ENCODE measurements around the gene ZNF708.
A peak's percentile ranks its signal among the peaks of the same experiment; 100 is the strongest.
"Not testable (repeated sequence)": the region's sequence is repeated elsewhere in the genome, so short reads cannot be mapped to it uniquely, and the experiment has no call there.

The ZNF708 gene

GRCh38 chr19:21328885-21329605, at the start of gene ZNF708:
Gene ZNF708, minus strand, starts transcription at chr19:21329410. Its CDS starts 198 bp downstream, at chr19:21329212.
- Histone ChIP-seq H3K4me1 (ENCODE audit: control insufficient read depth, insufficient read depth, low read length) (peaks cover 3% of the 10 kb centered on the region), H3K27me3 (ENCODE audit: control insufficient read depth, insufficient read depth, low read length) (no peaks in the 10 kb centered on the region), H3K4me3 (ENCODE audit: low read depth, low read length) (peak within 1 kb of the TSS; percentile 99), H3K9me3 (ENCODE audit: control insufficient read depth, insufficient read depth, low read length) (no peaks in the 10 kb centered on the region), H3K36me3 (ENCODE audit: control insufficient read depth, insufficient read depth, low read length) (no peaks in the 10 kb centered on the region), H3K9ac (ENCODE audit: low read depth, low read length) (peak within 1 kb of the TSS; percentile 98)

GRCh38 chr19:21362291-21362690, 33.1 kb upstream of the ZNF708 start:
- Histone ChIP-seq H3K27me3 (ENCODE audit: control insufficient read depth, insufficient read depth, low read length) (no peaks in the 10 kb centered on the region), H3K9me3 (ENCODE audit: control insufficient read depth, insufficient read depth, low read length) (no peaks in the 10 kb centered on the region), H3K4me3 (ENCODE audit: low read depth, low read length) (no peak overlapping the region), H3K4me1 (ENCODE audit: control insufficient read depth, insufficient read depth, low read length) (no peaks in the 10 kb centered on the region), H3K36me3 (ENCODE audit: control insufficient read depth, insufficient read depth, low read length) (peaks cover 11% of the 10 kb centered on the region), H3K9ac (ENCODE audit: low read depth, low read length) (no peak overlapping the region)

DNA sequence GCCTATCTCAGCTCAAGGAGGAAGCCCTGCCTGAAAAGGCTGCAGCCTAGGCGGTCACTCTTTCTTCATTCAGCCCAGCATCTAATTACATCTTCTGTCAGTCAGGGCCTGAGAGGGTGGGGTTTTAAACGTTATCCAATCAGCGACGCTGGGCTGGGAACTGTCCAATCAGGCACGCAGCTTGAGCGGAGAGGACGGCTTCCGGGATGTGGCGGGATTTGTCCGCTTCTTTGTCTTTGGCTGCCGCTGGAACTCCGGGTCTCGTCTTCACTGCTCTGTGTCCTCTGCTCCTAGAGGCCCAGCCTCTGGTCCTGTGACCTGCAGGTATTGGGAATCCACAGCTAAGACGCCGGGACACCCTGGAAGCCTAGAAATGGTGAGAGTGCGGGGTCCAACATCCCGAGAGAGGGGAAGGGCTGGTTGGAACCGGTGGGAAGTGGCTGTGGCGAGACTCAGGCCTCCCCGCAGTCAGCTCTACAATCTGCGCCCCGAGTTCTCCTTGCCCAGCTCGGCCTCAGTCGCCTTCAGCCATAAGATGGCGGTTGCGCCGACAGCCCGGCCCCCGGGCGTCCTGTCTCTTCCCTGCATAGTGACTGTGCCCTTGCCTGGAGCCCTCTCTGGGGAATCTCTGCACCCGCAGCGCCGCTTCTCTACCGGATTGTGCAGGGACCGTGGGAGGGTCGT, 29.7 kb upstream of the ZNF708 start, which contains the start of gene ZNF738:
Gene ZNF738 (plus strand): TSS at position 233 of the 684 bp plus-strand sequence. CDS start 141 bp downstream, at position 374.
- H3K4me1 ChIP-seq (ENCODE audit: control insufficient read depth, insufficient read depth, low read length), result no peaks in the 10 kb centered on the region
- H3K27me3 ChIP-seq (ENCODE audit: control insufficient read depth, insufficient read depth, low read length), result no peaks in the 10 kb centered on the region
- peak within 1 kb of the TSS; percentile 100 for H3K4me3 ChIP-seq (ENCODE audit: low read depth, low read length)
- H3K9ac ChIP-seq (ENCODE audit: low read depth, low read length), result peak within 1 kb of the TSS; percentile 97
- H3K9me3 ChIP-seq (ENCODE audit: control insufficient read depth, insufficient read depth, low read length), result no peaks in the 10 kb centered on the region
- H3K36me3 ChIP-seq (ENCODE audit: control insufficient read depth, insufficient read depth, low read length), result peaks cover 6% of the 10 kb centered on the region

- H3K27me3 ChIP-seq (ENCODE audit: control insufficient read depth, insufficient read depth, low read length), result no peaks in the 10 kb centered on the region
- no peaks in the 10 kb centered on the region for H3K36me3 ChIP-seq (ENCODE audit: control insufficient read depth, insufficient read depth, low read length)
- H3K9me3 ChIP-seq (ENCODE audit: control insufficient read depth, insufficient read depth, low read length), result no peaks in the 10 kb centered on the region
- H3K4me1 ChIP-seq (ENCODE audit: control insufficient read depth, insufficient read depth, low read length), result no peaks in the 10 kb centered on the region
- H3K4me3 ChIP-seq (ENCODE audit: low read depth, low read length), result no peak overlapping the region
- no peak overlapping the region for H3K9ac ChIP-seq (ENCODE audit: low read depth, low read length)
These were observed 23.6 kb upstream of the ZNF708 start for GRCh38 chr19:21352830-21353229.

DNA sequence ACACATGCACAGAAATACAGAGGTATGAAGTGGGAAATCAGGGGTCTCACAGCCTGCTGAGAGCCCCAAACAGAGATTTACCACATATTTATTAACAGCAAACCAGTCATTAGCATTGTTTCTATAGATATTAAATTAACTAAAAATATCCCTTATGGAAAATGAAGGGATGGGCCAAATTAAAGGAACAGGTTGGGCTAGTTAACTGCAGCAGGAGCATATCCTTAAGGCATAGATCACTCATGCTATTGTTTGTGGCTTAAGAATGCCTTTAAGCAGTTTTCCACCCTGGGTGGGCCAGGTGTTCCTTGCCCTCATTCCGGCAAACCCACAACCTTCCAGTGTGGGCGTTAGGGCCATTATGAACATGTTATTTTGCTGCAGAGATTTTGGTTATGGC, 15.6 kb upstream of the ZNF708 start:
- not testable (repeated sequence) for H3K4me1 ChIP-seq (ENCODE audit: control insufficient read depth, insufficient read depth, low read length); H3K27me3 ChIP-seq (ENCODE audit: control insufficient read depth, insufficient read depth, low read length); H3K9me3 ChIP-seq (ENCODE audit: control insufficient read depth, insufficient read depth, low read length); H3K4me3 ChIP-seq (ENCODE audit: low read depth, low read length); H3K36me3 ChIP-seq (ENCODE audit: control insufficient read depth, insufficient read depth, low read length); H3K9ac ChIP-seq (ENCODE audit: low read depth, low read length)

GRCh38 chr19:21335721-21336120, 6.5 kb upstream of the ZNF708 start:
- H3K9ac ChIP-seq (ENCODE audit: low read depth, low read length), result no peak overlapping the region

GRCh38 chr19:21328406-21328805, 804 bp downstream of the ZNF708 start:
- Histone ChIP-seq H3K9me3 (ENCODE audit: control insufficient read depth, insufficient read depth, low read length) (no peaks in the 10 kb centered on the region), H3K36me3 (ENCODE audit: control insufficient read depth, insufficient read depth, low read length) (no peaks in the 10 kb centered on the region), H3K4me3 (ENCODE audit: low read depth, low read length) (peak overlapping the region; percentile 99), H3K4me1 (ENCODE audit: control insufficient read depth, insufficient read depth, low read length) (peaks cover 3% of the 10 kb centered on the region), H3K9ac (ENCODE audit: low read depth, low read length) (peak overlapping the region; percentile 98), H3K27me3 (ENCODE audit: control insufficient read depth, insufficient read depth, low read length) (no peaks in the 10 kb centered on the region)

More at GRCh38 chr19:21335721-21336120, 6.5 kb upstream of the ZNF708 start:
- H3K36me3 ChIP-seq (ENCODE audit: control insufficient read depth, insufficient read depth, low read length), result no peaks in the 10 kb centered on the region
- H3K4me1 ChIP-seq (ENCODE audit: control insufficient read depth, insufficient read depth, low read length), result no peaks in the 10 kb centered on the region
- H3K4me3 ChIP-seq (ENCODE audit: low read depth, low read length), result no peak overlapping the region
- no peaks in the 10 kb centered on the region for H3K27me3 ChIP-seq (ENCODE audit: control insufficient read depth, insufficient read depth, low read length)
- H3K9me3 ChIP-seq (ENCODE audit: control insufficient read depth, insufficient read depth, low read length), result peaks cover 16% of the 10 kb centered on the region

GRCh38 chr19:21326169-21326568, 3.0 kb downstream of the ZNF708 start:
- Histone ChIP-seq H3K4me1 (ENCODE audit: control insufficient read depth, insufficient read depth, low read length) (peaks cover 3% of the 10 kb centered on the region), H3K9ac (ENCODE audit: low read depth, low read length) (no peak overlapping the region), H3K36me3 (ENCODE audit: control insufficient read depth, insufficient read depth, low read length) (no peaks in the 10 kb centered on the region), H3K4me3 (ENCODE audit: low read depth, low read length) (no peak overlapping the region), H3K9me3 (ENCODE audit: control insufficient read depth, insufficient read depth, low read length) (no peaks in the 10 kb centered on the region), H3K27me3 (ENCODE audit: control insufficient read depth, insufficient read depth, low read length) (no peaks in the 10 kb centered on the region)

- H3K36me3 ChIP-seq (ENCODE audit: control insufficient read depth, insufficient read depth, low read length), result no peaks in the 10 kb centered on the region
- peaks cover 10% of the 10 kb centered on the region for H3K4me1 ChIP-seq (ENCODE audit: control insufficient read depth, insufficient read depth, low read length)
- H3K27me3 ChIP-seq (ENCODE audit: control insufficient read depth, insufficient read depth, low read length), result no peaks in the 10 kb centered on the region
- no peak overlapping the region for H3K9ac ChIP-seq (ENCODE audit: low read depth, low read length)
- H3K4me3 ChIP-seq (ENCODE audit: low read depth, low read length), result no peak overlapping the region
- H3K9me3 ChIP-seq (ENCODE audit: control insufficient read depth, insufficient read depth, low read length), result no peaks in the 10 kb centered on the region
These were observed 6.2 kb downstream of the ZNF708 start for GRCh38 chr19:21323000-21323399.

GRCh38 chr19:21322528-21322927, 6.7 kb downstream of the ZNF708 start:
- H3K27me3 ChIP-seq (ENCODE audit: control insufficient read depth, insufficient read depth, low read length), result no peaks in the 10 kb centered on the region
- H3K4me1 ChIP-seq (ENCODE audit: control insufficient read depth, insufficient read depth, low read length), result peaks cover 9% of the 10 kb centered on the region
- H3K9me3 ChIP-seq (ENCODE audit: control insufficient read depth, insufficient read depth, low read length), result no peaks in the 10 kb centered on the region
- H3K36me3 ChIP-seq (ENCODE audit: control insufficient read depth, insufficient read depth, low read length), result no peaks in the 10 kb centered on the region
- no peak overlapping the region for H3K9ac ChIP-seq (ENCODE audit: low read depth, low read length)
- no peak overlapping the region for H3K4me3 ChIP-seq (ENCODE audit: low read depth, low read length)

GRCh38 chr19:21321996-21322395, 7.2 kb downstream of the ZNF708 start:
- no peaks in the 10 kb centered on the region for H3K27me3 ChIP-seq (ENCODE audit: control insufficient read depth, insufficient read depth, low read length)
- no peak overlapping the region for H3K4me3 ChIP-seq (ENCODE audit: low read depth, low read length)
- H3K9ac ChIP-seq (ENCODE audit: low read depth, low read length), result no peak overlapping the region
- no peaks in the 10 kb centered on the region for H3K9me3 ChIP-seq (ENCODE audit: control insufficient read depth, insufficient read depth, low read length)
- no peaks in the 10 kb centered on the region for H3K36me3 ChIP-seq (ENCODE audit: control insufficient read depth, insufficient read depth, low read length)
- peaks cover 9% of the 10 kb centered on the region for H3K4me1 ChIP-seq (ENCODE audit: control insufficient read depth, insufficient read depth, low read length)

DNA sequence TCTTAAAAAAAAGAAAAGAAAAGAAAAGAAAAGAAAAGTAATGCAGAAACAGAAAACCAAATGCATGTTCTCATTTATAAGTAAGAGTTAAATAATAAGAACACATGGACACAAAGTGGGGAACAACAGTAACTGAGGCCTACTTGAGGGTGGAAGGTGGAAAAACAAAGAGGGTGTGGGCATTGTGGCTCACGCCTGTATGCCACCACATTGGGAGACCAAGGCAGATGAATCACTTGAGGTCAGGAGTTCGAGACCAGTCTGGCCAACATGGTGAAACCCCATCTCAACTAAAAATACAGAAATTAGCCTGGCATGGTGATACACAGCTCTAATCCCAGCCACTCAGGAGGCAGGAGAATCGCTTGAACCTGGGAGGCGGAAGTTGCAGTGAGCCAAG, 8.1 kb downstream of the ZNF708 start:
- Histone ChIP-seq H3K9ac (ENCODE audit: low read depth, low read length) (no peak overlapping the region), H3K36me3 (ENCODE audit: control insufficient read depth, insufficient read depth, low read length) (no peaks in the 10 kb centered on the region), H3K4me3 (ENCODE audit: low read depth, low read length) (no peak overlapping the region), H3K9me3 (ENCODE audit: control insufficient read depth, insufficient read depth, low read length) (no peaks in the 10 kb centered on the region), H3K4me1 (ENCODE audit: control insufficient read depth, insufficient read depth, low read length) (peaks cover 9% of the 10 kb centered on the region), H3K27me3 (ENCODE audit: control insufficient read depth, insufficient read depth, low read length) (no peaks in the 10 kb centered on the region)
